CD4-positive, alpha-beta T cell treated with Interleukin-6 at 100 ng/mL for 8 hours (primary cell): ENCODE results near the gene FAM89A.
"Not testable (repeated sequence)": the region's sequence is repeated elsewhere in the genome, so short reads cannot be mapped to it uniquely, and the experiment has no call there.

ENCODE experiments used
- DNase-seq: peaks from one replicate; pipeline ENCODE4 v3.0.0-alpha.2; 2020; ENCODE audit warnings: mixed read lengths, low spot score

The FAM89A gene

GRCh38 chr1:231055271-231055670, 15.2 kb upstream of the FAM89A start:
- no peak for DNase-seq

DNA sequence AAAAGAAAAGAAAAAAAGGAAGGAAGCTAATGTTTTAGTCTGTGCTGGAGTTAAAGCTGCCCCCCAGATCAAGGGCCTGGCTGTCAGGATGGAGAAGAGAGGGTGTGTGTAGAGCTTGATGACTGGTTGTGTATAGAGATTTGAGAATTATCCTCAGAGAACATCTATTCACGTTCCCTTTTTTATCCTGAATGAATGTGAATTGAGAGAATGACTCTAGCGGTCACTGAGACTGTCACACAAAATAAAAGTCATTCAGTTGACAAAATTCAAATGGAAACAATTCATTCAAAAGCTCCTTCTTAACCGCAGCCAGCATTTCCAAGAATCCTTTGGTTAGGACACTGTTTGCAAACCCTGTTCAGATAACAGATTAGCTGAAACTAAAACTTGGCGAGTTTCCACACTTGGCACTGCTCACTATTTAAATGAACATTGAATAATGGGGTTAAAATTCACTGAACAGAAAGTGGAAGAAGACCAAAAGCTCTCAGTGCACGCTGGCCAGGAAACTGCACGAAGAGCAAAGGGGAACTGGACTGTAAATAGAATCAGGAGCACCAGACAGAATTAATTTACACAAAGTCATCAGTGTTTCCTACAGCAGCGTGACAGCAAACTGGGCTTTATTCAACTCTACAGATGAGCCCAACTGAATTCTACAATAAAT, 13.6 kb upstream of the FAM89A start:
- no peak for DNase-seq

DNA sequence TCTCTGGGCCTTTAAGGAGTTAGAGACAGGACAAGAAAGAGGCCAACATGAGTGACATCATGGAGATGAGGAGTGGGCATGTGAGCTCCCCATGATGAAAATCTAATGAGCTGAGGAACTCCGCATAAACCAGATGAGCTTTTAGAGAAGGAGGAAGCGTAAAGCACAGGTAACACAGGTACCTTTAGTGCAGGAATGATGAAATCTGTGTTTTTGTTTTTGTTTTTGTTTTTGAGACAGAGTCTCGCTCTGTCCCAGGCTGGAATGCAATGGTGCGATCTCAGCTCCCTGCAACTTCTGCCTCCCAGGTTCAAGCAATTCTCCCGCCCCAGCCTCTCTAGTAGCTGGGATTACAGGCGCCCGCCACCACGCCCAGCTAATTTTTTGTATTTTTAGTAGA, 12.7 kb upstream of the FAM89A start:
- no peak for DNase-seq

- DNase-seq = not testable (repeated sequence)
Measured at GRCh38 chr1:231050932-231051331, 10.9 kb upstream of the FAM89A start.

DNA sequence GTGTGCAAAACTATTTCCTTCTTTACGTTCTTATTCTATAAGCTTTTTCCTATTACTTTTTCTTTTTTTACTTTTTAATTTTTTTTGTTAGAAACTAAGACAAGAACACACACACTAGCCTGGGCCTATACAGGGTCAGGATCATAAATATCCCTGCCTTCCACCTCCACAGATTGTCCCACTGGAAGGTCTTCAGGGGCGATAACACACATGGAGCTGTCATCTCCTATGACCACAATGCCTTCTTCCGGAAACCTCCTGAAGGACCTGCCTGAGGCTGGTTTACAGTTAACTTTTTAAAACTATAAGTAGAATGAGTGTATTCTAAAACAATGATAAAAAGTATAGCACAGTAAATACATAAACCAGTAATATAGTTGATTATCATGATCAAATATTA, 10.3 kb upstream of the FAM89A start:
- no peak for DNase-seq

DNA sequence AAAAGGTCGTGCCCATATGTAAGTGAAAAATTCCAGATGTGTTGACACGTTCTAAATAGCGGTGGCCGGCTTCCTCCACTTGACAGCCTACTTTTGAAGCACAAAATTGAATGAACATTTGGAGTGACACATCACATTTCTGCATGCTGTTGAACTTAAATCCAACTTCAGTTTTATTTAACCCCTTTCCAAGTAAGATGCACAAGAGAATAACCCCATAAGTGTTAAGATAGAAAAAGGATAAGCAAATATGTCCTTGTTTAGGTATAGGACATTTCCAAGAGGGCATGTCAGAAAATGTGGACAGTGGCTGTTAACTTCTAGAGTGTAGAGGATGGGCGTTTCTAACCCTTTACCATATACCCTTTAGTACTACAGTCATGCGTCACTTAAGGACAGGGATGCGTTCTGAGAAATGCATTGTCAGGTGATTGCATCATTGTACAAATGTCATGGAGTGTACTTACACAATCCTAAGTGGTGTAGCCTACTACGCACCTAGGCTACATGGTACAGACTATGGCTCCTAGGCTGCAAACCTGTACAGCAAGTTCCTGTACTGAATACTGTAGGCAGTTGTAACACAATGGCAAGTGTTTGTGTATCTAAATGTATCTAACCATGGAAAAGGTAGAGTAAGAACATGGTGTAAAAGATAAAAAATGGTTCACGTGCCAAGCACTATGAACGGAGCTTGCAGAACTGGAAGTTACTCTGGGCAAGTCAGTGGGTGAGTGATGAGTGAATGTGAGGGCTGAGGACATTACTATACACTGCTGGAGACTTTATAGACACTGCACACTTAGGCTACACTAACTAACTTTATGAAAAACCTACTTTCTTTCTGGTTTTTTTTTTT, 9.3 kb upstream of the FAM89A start:
- no peak for DNase-seq

GRCh38 chr1:231048419-231048818, 8.4 kb upstream of the FAM89A start:
- not testable (repeated sequence) for DNase-seq

DNA sequence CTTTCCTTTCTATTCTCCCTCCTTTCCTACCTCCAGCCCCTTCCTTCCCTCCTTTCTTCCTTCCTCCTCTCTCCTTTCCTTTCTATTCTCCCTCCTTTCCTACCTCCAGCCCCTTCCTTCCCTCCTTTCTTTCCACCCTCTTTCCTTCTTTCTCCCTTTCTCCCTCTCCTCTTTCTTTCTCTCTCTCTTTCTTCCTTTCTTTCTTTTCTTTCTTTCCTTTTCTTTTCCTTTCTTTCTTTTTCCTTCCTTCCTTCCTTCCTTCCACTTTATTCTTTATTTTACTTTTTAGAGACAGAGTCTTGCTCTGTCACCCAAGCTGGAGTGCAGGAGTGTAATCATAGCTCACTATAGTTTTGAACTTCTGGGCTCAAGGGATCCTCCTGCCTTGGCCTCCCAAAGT, 7.5 kb upstream of the FAM89A start:
- not testable (repeated sequence) for DNase-seq

- DNase-seq = no peak
Measured at GRCh38 chr1:231046730-231047395, 6.8 kb upstream of the FAM89A start.

GRCh38 chr1:231045921-231046729, 6.1 kb upstream of the FAM89A start:
- not testable (repeated sequence) for DNase-seq

DNA sequence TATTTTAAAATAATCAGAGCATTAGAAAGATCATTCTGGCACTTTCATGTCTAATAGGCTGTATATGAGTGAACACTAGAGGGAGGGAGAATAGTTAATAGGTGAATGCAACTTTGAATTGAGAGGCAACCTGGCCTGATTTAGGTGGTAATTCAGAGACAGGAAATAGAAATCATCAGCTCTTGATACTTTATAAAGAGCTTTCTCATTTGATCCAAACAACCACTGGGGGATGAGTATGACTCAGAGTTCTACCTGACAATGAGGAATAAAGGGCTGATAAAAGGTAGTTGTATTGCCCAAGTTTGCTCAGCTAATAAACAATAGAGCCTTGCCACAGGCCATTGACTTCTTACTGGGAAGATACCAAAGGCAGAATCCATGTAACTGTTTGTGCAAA, 5.2 kb upstream of the FAM89A start:
- DNase-seq = no peak

- DNase-seq = no peak
Measured at GRCh38 chr1:231044588-231044987, 4.5 kb upstream of the FAM89A start.

GRCh38 chr1:231041719-231042261, 1.7 kb upstream of the FAM89A start:
- no peak for DNase-seq

GRCh38 chr1:231040800-231041718, 1.0 kb upstream of the FAM89A start:
- DNase-seq = no peak

DNA sequence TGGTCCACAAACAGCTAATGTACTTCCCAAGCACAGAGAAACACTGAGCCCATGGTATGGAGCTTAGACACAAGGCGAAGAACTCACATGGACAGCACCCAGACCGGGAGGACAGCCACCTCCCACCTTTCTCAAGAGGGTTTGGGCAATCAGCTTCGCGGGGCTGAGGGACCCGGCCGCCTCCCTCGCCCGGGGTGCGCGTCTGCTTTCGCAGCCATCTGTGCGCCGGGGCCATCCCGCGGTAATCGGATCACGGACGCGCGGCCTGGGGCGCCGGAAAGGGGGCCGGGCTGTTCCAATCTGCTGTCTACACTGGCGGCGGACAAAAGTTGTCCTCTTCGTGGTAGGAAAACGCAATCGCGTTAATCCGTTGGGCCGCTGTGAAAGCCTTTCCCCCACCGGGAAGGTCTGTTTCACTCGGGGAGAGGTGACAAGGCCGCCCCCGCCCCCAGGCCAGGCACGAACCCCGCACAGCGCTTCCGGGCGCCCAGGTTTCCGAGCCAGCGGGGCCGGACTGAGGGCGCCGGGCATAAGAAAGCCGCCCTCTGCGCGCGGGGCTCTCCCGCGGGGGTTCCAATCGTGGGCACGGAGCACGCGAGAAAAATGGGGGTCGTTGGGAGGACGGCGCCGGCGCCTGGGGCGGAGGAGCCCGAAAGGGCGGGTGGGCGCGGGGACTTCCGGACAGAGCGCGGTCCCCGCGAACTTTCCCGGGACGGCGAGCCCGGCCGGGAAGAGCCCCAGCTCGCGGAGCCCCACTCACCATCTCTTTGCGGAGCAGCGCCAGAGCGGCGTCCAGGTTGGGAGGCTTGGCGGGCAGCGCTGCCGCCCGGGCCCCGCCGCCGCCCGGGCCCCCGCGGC, 664 bp downstream of the FAM89A start:
- DNase-seq = no peak

DNA sequence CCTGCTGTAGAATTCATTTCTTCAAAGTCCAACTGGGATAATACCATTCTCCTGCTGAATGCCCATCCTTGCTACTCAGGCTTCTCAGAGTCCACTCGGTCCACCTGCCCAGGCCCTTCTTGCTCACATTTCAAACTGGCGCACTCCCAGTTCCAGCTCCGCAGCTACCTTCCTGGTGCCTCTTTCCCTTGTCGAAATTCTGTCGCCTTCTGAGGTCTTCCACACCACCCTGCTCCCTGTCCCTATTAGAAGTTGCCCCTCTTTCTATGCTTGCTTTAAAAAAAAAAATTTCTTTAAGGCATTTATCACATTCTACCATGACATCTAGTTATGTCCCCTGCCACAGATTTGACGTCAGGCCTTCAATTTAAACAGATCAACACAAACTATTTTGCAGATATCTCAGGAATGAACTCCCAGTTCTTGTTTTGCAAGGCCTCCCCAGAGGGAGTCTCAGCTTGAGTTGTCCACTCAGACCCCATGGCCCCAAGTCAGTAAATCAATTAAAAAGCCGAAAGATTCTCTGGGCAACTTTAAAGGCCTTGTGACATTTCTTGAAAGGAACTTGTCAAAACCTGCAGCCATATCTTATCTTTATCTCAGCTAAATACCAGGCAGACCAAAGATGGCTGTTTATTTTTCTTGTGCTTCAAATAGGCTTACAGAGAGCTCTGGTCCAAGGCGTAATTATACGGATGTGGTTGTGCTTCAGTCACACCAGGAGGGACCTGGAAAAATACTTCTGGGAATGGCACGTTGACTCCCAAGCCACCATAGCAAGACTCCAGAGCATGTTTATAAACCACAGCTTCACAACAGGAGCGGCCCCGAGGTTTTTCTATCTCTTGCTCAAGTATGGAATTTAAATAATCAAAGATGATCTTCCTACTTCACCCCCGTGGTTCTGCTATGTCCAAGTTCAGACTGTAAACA, 2.2 kb downstream of the FAM89A start:
- DNase-seq = no peak

DNA sequence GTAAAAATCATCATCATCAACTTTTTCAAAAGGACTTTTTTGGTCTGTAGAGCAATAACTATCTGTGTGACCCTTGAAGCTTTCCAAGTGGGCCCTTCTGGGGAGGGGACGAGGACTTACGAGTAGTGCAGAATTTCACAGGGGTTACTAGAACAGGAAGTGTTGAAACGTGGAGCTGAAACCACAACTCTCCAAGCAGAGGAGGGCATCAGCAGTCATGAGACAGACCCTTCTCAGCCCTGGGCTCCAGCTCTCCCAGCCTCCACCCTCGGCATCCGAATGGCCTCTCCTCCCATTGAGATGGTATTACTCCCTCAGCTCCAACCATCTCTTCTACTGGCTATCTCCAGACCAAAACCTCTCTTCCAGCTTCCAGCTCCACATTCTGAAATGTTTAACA, 3.6 kb downstream of the FAM89A start:
- no peak for DNase-seq

DNA sequence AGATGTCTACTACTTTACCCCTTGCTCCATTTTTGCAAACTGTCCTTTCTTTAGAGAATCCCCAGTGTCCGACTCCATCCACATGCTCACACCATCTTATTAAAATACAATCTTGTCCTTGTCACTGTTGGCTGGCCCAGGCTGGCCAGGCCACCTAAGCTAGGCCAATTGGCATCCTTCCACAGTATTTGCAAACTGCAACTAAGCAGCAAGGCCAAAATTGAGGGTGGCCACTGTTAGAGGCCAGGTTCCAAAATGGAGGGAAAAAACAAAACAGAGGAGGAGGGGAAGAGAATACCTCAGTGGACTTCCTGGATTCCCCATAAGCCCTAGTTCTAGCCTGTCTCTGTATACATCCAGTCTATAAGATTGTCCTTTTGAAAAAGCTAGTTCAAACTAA, 4.3 kb downstream of the FAM89A start:
- DNase-seq = no peak

DNA sequence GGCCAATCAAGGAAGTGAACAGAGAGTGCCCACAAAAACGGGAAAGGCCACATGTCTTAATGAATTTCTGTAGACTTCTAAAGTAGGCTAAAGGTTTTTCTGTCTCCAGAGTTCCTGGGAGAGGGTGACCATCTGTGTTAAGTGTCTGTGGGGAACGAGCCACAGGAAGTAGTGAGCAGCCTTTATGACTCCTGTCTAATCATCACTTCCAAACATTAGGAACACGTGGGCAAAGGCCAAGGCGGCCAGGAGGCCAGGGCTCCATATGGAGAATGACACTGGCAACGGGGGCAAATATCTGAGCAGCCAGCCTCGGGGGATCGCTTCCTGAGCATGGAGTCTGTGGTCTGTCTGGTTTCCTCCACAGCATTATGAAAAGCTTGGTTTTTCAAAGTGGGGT, 7.1 kb downstream of the FAM89A start:
- DNase-seq = no peak
